SU-DHL-6 (cell line): ENCODE data around the gene SPATA31E1.

Experiments used
- CTCF ChIP-seq: fragments of 200-600 bp; sonication (generic); IDR thresholded peaks from one replicate; pipeline ENCODE4 v1.5.1; 2017; ENCODE audit warnings: antibody characterized with exemption, mild to moderate bottlenecking, low read length, moderate library complexity; ENCODE audit not compliant: insufficient read depth, poor library complexity, severe bottlenecking
- EZH2phosphoT487 ChIP-seq: fragments of 200-600 bp; sonication (generic), shearing (Covaris generic); conservative IDR thresholded peaks from 2 replicates; pipeline ENCODE4 v1.6.1; 2018; ENCODE audit warnings: mild to moderate bottlenecking, antibody characterized with exemption, low read length, moderate library complexity, mixed read lengths

- TF ChIP-seq CTCF (no peak), EZH2phosphoT487 (no peak)
These were observed 8.2 kb downstream of the SPATA31E1 start for GRCh38 chr9:87890837-87891236.
